HTR-8/SVneo (cell line): Measurements from ENCODE around the gene EVI5L.

Experiments
- DNase-seq: peaks from one replicate; pipeline ENCODE4 v3.0.0; 2011; ENCODE audit warnings: low spot score, mixed read lengths; ENCODE audit not compliant: insufficient read length
- FAIRE-seq: peaks from 2 replicates; lab custom pipeline; 2011; peaks lifted over from hg19 to GRCh38; lab: Jason Lieb, UNC

EVI5L gene

DNA sequence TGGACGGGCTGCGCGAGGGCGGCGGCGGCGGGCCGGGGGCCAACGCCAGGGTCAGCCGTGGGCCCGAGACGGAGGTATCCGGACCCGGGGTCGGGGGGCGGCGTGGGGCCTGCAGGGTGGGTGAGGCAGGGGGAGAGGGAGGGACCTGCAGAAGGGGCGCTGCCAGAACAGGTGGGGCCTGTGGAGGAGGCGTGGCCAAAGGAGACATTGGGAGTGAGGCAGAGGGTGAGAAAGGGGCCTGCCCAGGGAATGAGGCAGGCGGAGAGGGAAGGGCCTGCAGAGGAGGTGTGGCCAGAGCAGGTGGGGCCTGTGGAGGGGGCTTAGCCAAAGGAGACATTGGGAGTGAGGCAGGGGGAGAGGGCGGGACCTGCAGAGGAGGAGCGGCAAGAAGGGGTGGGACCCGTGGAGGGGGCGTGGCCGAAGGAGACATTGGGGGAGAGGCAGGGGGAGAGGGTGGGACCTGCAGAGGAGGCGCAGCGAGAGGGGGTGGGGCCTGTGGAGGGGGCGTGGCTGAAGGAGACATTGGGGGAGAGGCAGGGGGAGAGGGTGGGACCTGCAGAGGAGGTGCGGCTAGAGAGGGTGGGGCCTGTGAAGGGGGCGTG is 40.0 kb downstream of the EVI5L start:
- DNase-seq: no peak
- FAIRE-seq: no peak

DNA sequence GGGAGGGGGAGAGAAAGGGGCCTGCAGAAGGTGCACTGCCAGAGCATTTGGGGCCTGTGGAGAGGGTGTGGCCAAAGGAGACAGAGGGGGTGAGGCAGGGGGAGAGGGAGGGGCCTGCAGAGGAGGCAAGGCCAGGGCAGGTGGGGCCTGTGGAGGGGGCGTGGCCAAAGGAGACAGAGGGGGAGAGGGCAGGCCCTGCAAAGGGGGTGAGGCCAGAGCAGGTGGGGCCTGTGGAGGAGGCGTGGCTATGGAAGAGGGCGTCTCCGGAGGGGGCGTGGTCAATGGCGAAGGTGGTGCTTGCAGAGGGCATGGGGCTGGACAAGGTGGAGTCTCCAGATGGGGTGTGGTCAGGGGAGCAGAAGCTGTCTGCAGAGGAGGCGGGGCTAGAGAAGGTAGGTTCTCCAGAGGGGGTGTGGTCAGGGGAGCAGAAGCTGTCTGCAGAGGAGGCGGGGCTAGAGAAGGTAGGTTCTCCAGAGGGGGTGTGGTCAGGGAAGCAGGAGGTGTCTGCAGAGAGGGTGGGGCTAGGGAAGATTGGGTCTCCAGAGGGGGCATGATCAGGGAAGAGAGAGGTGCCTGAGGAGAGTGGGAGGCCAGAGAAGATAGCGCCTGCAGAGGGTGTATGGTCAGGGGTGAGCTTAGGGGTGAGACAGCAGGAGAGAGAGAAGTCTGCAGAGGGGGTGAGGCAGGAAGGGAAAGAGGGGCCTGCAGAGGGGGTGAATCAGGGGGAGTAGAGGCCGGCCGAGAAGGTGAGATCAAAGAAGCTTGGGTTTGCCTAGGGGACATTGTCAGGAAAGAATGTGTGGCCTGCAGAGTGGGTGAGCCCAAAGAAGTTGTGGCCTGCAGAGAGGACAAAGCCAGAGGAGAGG is 40.8 kb downstream of the EVI5L start:
- DNase-seq: peak; percentile 51
- peak; percentile 55 for FAIRE-seq

- DNase-seq: peak; percentile 80
- peak; percentile 81 for FAIRE-seq
Measured at GRCh38 chr19:7871437-7872305, 41.7 kb downstream of the EVI5L start.

DNA sequence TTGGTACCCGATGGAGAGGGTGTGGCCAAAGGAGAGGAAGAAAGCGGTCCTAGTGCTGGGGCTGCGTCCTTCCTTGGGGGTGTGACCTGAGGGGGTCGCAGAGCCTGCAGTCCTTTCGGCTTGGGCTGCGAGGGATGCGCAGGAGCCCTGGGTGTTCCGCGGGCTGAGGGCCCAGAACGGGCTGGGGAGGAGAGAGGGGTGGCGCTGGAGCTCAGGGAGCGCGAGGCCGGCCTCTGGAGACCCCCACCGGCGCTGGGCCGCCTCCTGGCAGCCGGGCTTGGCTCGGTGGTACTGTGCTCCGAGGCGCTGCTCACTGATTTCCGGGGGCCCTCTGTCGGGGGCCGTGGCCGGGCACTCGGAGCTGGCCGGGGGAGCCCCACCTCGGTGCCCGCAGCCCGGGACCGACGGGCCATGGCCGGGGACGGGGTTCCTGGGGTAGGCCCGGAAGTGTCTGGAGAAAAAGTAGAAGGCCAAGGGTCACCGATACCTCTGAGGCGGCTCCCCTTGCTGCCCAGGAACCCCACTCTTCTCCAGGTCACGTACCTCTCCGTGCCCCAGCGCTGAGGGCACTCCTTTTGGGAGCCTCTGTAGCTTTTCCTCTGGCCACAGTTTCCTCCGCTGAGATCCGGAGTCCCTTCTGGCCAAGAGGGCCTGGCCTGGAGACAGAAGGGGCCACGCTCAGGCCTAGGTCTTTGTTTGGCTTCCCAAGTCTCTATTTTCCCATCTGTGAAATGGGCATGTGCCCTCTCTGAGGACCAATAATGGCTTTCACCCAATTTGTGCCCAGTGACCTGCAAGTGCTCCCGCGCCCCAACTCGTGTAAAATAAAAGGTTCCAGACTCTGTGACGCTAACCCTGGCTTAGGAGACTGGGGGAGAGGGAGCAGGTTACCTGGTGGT is 42.5 kb downstream of the EVI5L start:
- FAIRE-seq: no peak
- no peak for DNase-seq

DNA sequence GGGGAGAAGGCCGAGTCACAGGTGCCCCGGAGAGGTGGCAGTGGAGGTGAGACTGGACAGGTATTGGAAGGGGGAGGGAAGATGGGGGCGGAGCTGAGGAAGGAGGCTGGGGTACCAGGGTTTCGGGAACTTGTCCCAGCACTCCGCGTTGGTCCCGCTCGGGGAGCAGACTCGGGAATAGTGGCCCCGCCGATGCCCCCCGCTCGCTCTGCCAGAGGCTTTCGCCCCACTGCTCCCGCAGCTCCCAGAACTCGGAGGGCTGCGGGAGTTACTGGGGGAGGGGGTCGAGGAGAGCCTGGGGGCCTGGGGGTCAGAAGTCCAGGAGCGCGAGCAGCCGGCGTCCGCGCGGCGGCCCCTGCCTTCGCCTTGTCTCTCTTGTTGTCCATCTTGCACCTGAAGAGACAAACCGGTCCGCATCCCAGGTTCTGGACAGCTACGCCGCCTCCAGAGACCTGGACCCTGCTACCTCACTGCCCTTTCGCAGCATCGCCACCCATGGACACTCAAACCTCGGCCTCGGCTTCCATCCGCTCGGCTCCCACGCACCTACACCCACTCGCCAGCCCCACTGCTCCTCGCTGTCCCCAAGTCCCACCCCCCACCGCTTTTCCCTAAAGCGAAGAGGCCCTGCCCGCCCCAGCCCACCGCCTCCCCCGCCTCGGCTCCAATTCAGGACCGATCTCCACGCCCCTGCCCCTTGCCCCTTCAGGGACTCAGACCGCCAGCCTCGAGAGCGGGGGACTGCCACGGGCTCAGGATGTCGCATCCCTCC is 43.5 kb downstream of the EVI5L start:
- DNase-seq: no peak
- no peak for FAIRE-seq

GRCh38 chr19:7874076-7874896 is 44.3 kb downstream of the EVI5L start, which contains the start of gene PRR36:
PRR36 (minus strand) TSS chr19:7874390; CDS start chr19:7873689, 701 bp downstream.
- peak; percentile 69 for FAIRE-seq

DNA sequence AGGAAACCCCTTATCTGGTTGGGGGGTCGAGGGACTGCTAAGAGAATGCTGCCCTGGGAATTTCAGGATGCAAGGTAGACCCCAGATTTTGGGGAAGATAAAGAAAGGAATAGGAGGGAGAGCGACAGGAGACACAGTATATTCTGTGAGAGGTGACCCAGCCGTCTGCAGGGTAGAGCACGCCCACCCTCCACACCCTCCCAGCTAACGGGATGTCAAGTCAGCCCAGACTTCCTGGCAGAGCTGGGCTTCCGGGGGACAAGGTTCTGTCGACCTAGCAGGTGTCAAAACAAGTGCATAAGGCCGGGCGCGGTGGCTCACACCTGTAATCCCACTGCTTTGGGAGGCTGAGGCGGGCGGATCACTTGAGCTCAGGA is 44.9 kb downstream of the EVI5L start:
- FAIRE-seq (no peak), DNase-seq (no peak)

More at GRCh38 chr19:7874076-7874896, 44.3 kb downstream of the EVI5L start, which contains the start of gene PRR36:
- DNase-seq: peak; percentile 80

- DNase-seq: no peak
- FAIRE-seq: no peak
Measured at GRCh38 chr19:7877249-7877836, 47.3 kb downstream of the EVI5L start.

GRCh38 chr19:7879111-7879807 is 49.2 kb downstream of the EVI5L start:
- FAIRE-seq: no peak
- DNase-seq: no peak

GRCh38 chr19:7879836-7880235 is 49.8 kb downstream of the EVI5L start:
- FAIRE-seq (peak; percentile 49), DNase-seq (no peak)

DNA sequence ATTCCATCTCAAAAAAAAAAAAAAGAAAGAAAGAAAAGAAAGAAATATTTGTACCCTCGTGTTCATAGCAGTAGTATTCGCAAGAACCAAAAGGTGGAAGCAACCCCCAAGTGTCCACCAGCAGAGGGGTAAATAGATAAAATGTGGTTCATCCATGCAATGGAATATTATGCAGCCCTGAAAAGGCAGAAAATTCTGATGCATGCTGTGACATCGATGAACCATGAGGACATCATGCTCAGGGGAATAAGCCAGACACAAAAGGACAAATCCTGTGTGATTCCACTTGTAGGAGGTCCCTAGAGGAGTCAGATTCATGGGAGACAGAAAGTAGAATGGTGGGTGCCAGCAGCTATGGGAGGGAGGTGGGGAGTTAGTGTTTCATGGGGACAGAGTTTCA is 51.9 kb downstream of the EVI5L start:
- DNase-seq: no peak
- no peak for FAIRE-seq

GRCh38 chr19:7883105-7883504 is 53.1 kb downstream of the EVI5L start:
- no peak for DNase-seq
- FAIRE-seq: no peak

GRCh38 chr19:7883796-7884570 is 54.0 kb downstream of the EVI5L start:
- DNase-seq (no peak), FAIRE-seq (no peak)

- FAIRE-seq: no peak
- DNase-seq: no peak
Measured at GRCh38 chr19:7885818-7886217, 55.8 kb downstream of the EVI5L start.

DNA sequence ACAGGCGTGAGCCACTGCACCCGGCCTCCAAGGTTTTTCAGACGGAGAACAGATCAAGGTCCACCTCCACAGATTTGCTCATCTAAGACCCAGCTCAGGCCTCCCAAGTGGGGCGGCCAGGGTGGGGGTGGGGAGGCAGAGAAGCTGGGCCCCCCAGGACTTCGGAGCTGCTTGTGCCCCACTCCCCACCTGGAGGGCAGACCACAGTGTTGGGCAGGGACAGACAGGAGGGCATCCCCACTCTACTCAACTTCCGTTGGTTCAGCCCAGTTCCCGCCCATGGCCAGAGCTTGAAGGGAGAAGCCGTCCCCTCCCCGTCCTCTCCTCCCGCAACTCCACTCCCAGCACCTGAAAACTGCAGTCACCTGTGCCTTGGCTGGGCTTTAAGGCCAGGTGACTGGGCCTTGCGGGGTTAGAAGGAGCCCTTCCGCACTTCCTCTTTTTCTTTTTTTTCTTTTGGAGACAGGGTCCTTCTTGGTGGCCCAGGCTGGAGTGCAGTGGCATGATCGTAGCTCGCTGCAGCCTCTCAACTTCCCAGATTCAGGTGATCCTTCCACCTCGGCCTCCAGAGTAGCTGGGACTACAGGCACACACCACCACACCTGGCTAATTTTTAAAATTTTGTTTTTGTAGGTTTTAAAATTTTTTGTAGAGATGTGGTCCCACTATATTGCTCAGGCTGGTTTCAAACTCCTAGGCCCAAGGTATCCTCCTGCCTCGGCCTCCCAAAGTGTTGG is 57.6 kb downstream of the EVI5L start:
- FAIRE-seq (no peak), DNase-seq (no peak)
